Endothelial cell of umbilical vein (primary cell): ENCODE measurements around the gene CCT2. TPM values are rescaled to one million over a fixed set of nuclear protein-coding genes. Genes with fewer than 3 reads are reported as not detected.

Source experiments
- BruUV-seq: library from RNA; stranded (reverse); fragments of 400-500 nt; replicated peaks from 2 replicates; lab custom pipeline; 2021; lab: Mats Ljungman, UMichigan
- CTCF ChIA-PET: fragments of 300-600, 350-600 bp; sonication (Branson Sonifier 250); formaldehyde crosslinking; loops from one replicate; lab custom pipeline; 2021; ENCODE audit warnings: antibody characterized with exemption, inconsistent platforms; lab: Charles Lee
- POLR2A ChIA-PET: fragments of 300-600, 350-600 bp; sonication (Branson Sonifier 250); formaldehyde crosslinking; loops from one replicate; lab custom pipeline; 2021; ENCODE audit warnings: antibody characterized with exemption, inconsistent platforms; lab: Charles Lee
- DNase-seq: peaks from one replicate; pipeline ENCODE4 v3.0.0-alpha.2; 2011; ENCODE audit warnings: low read depth, low spot score
- FAIRE-seq: peaks from 2 replicates; lab custom pipeline; 2011; peaks lifted over from hg19 to GRCh38; lab: Jason Lieb, UNC
- H2AFZ ChIP-seq: 2 replicates; pipeline ENCODE4 v1.6.0; 2012; ENCODE audit warnings: low read depth, low read length, control low read depth, inconsistent platforms
- H3K27ac ChIP-seq: 2 replicates; pipeline ENCODE4 v1.5.1; 2011; ENCODE audit warnings: low read depth, mild to moderate bottlenecking, control low read depth, low read length, moderate library complexity; ENCODE audit not compliant: insufficient read depth
- H3K27me3 ChIP-seq, 2 experiments: 2 replicates each; pipeline versions ENCODE4 v1.6.0 to v1.6.1; 2011; ENCODE audit warnings: low read length in 2 of 2, mixed read lengths in 1 of 2; ENCODE audit not compliant: control insufficient read depth in 2 of 2, insufficient read depth in 2 of 2
- H3K36me3 ChIP-seq, 2 experiments: 2 replicates in 1 of 2; 3 replicates in 1 of 2; pipeline ENCODE4 v1.5.1; 2011; ENCODE audit warnings: low read length in 2 of 2, mild to moderate bottlenecking in 1 of 2, moderate library complexity in 1 of 2; ENCODE audit not compliant: control insufficient read depth in 2 of 2, insufficient read depth in 2 of 2; ENCODE audit errors: extremely low read depth in 1 of 2
- H3K4me1 ChIP-seq: 3 replicates; pipeline ENCODE4 v1.5.1; 2011; ENCODE audit warnings: mild to moderate bottlenecking, low read length; ENCODE audit not compliant: control insufficient read depth, insufficient read depth; ENCODE audit errors: extremely low read depth
- H3K4me2 ChIP-seq: 2 replicates; pipeline ENCODE4 v1.6.1; 2011; ENCODE audit warnings: low read length, control low read depth, mixed read lengths; ENCODE audit not compliant: insufficient read depth
- H3K4me3 ChIP-seq, 3 experiments: fragments of 200-600 bp in 1 of 3; sonication (generic), shearing (Covaris generic) in 1 of 3; replicated peaks in 1 of 3; 2 replicates each; pipeline ENCODE4 v1.5.1; 2011 to 2016; ENCODE audit warnings: control low read depth in 3 of 3, low read length in 3 of 3, mild to moderate bottlenecking in 2 of 3, inconsistent platforms in 1 of 3, low read depth in 1 of 3, moderate library complexity in 1 of 3; ENCODE audit not compliant: insufficient read depth in 1 of 3
- H3K79me2 ChIP-seq: 2 replicates; pipeline ENCODE4 v1.6.0; 2012; ENCODE audit warnings: low read length, inconsistent platforms; ENCODE audit not compliant: control insufficient read depth, insufficient read depth
- H3K9ac ChIP-seq: replicated peaks from 2 replicates; pipeline ENCODE3; 2011; ENCODE audit warnings: low read length, control low read depth; ENCODE audit not compliant: insufficient read depth; ENCODE audit errors: extremely low read depth
- H3K9me1 ChIP-seq: replicated peaks from 3 replicates; pipeline ENCODE4 v1.6.0; 2011; ENCODE audit warnings: mild to moderate bottlenecking, low read length; ENCODE audit not compliant: control insufficient read depth, insufficient read depth; ENCODE audit errors: extremely low read depth
- H3K9me3 ChIP-seq: replicated peaks from 2 replicates; pipeline ENCODE4 v1.5.1; 2012; ENCODE audit warnings: low read length, inconsistent platforms; ENCODE audit not compliant: control insufficient read depth, insufficient read depth
- H4K20me1 ChIP-seq: replicated peaks from 2 replicates; pipeline ENCODE3; 2011; ENCODE audit warnings: mild to moderate bottlenecking, low read length; ENCODE audit not compliant: control insufficient read depth, insufficient read depth; ENCODE audit errors: extremely low read depth
- CTCF ChIP-seq, 2 donors: IDR thresholded peaks; 1 replicate in 1 of 2; 2 replicates in 1 of 2; pipeline ENCODE4 v1.5.1; 2011; ENCODE audit warnings: low read length in 2 of 2, mild to moderate bottlenecking in 2 of 2, moderate library complexity in 2 of 2, control low read depth in 1 of 2, inconsistent platforms in 1 of 2, low read depth in 1 of 2; ENCODE audit not compliant: insufficient read depth in 1 of 2; ENCODE audit errors: extremely low read depth in 1 of 2
- EZH2 ChIP-seq: IDR thresholded peaks from 2 replicates; pipeline ENCODE4 v1.6.1; 2012; ENCODE audit warnings: borderline replicate concordance, low read depth, mild to moderate bottlenecking, moderate library complexity, low read length, inconsistent platforms; ENCODE audit not compliant: severe bottlenecking
- FOS ChIP-seq: IDR thresholded peaks from 2 replicates; pipeline ENCODE4 v1.6.1; 2011; ENCODE audit warnings: mild to moderate bottlenecking, low read length, moderate library complexity, borderline replicate concordance; ENCODE audit not compliant: insufficient read depth
- GATA2 ChIP-seq: IDR thresholded peaks from 2 replicates; pipeline ENCODE4 v1.7.0; 2011; ENCODE audit warnings: low read depth, mild to moderate bottlenecking, moderate library complexity, mixed read lengths, low read length; ENCODE audit not compliant: insufficient read length, insufficient read depth
- JUN ChIP-seq: IDR thresholded peaks from 2 replicates; pipeline ENCODE4 v1.6.1; 2011; ENCODE audit warnings: borderline replicate concordance, low read depth; ENCODE audit not compliant: insufficient read length, insufficient read depth
- MAX ChIP-seq: IDR thresholded peaks from 2 replicates; pipeline ENCODE4 v1.6.1; 2011; ENCODE audit not compliant: insufficient read depth, insufficient read length
- MYC ChIP-seq: IDR thresholded peaks from one replicate; pipeline ENCODE4 v1.6.1; 2011; ENCODE audit warnings: mild to moderate bottlenecking, low read depth, low read length
- POLR2A ChIP-seq: IDR thresholded peaks from 2 replicates; pipeline ENCODE4 v1.6.1; 2012; ENCODE audit warnings: low read depth, mild to moderate bottlenecking, control low read depth, low read length
- POLR2AphosphoS5 ChIP-seq: IDR thresholded peaks from 2 replicates; pipeline ENCODE4 v1.6.1; 2012; ENCODE audit warnings: low read depth, mild to moderate bottlenecking, control low read depth, low read length, moderate library complexity; ENCODE audit not compliant: insufficient read depth
- dilution Hi-C: fragments of 300-500 bp; cut with MboI; formaldehyde crosslinking; loops from one replicate; pipeline ENCODE4 v1.15.0; 2019; ENCODE audit warnings: low sequenced_read_pairs; ENCODE audit not compliant: extremely low pct_ligation_motif_present
- intact Hi-C: fragments of 100-400 bp; cut with micrococcal nuclease; formaldehyde crosslinking; loops from one replicate; pipeline ENCODE4 v1.10.0; 2022
- polyA plus RNA-seq, 4 experiments: library from polyadenylated mRNA; depleted of rRNA in 3 of 4; stranded (reverse) in 3 of 4; unstranded in 1 of 4; fragments of >200 nt; gene quantifications; 2 replicates each; pipeline versions ENCODE4 v1.2.1 to v1.2.3, GENCODE V29; 2011 to 2012; ENCODE audit warnings: missing spikeins in 1 of 4
- total RNA-seq: library from RNA; stranded (reverse); gene quantifications from 2 replicates; pipeline ENCODE4 v1.2.3, GENCODE V29; 2021

Gene CCT2
- total and polyA plus RNA-seq, 2 donors (not counting 3 experiments of a cell fraction or from before 2014, with no cell fraction given): 138 to 245 TPM

- TF ChIP-seq JUN (no peak), POLR2AphosphoS5 (no peak), CTCF (IDR thresholded peaks at IDR 0.05; ENCODE audit: extremely low read depth in 1 of 2, insufficient read depth in 1 of 2, low read depth in 1 of 2, low read length in 2 of 2) (no peak), GATA2 (no peak), MYC (no peak), POLR2A (no peak), FOS (no peak), EZH2 (no peak), MAX (no peak)
- Histone ChIP-seq H3K27ac (no peak overlapping the region), H3K4me2 (no peak overlapping the region), H3K9ac (no peak overlapping the region), H3K9me1 (no peaks in the 10 kb centered on the region), H3K79me2 (no peaks in the 10 kb centered on the region), H3K36me3 (no peaks in the 10 kb centered on the region), H2AFZ (no peak overlapping the region), H3K9me3 (no peaks in the 10 kb centered on the region), H4K20me1 (no peaks in the 10 kb centered on the region), H3K4me1 (no peaks in the 10 kb centered on the region), H3K4me3 (no peak overlapping the region), H3K27me3 (peaks cover 0 to 3% of the 10 kb centered on the region in 2 experiments)
- dilution Hi-C loops: no loop called here
- FAIRE-seq (no peak), DNase-seq (no peak)
- BruUV-seq: no TSS peak
- ChIA-PET POLR2A (no interaction called here), CTCF (interaction anchor here (1.3 to 1.4 kb wide), 2 partner anchors 22 to 287 kb away, joined by 3 to 4 read pairs; no protein-coding TSS in a partner anchor)
- intact Hi-C loops: no loop called here
Measured at GRCh38 chr12:69645031-69645430, 59.8 kb downstream of the CCT2 start.
